Neural cell (in vitro differentiated cells): ENCODE measurements around the gene UHRF1.

ENCODE experiments used
- CTCF ChIP-seq: fragments of 450-650 bp; IDR thresholded peaks from 2 replicates; pipeline ENCODE4 v1.5.1; 2014; ENCODE audit warnings: antibody characterized with exemption, mild to moderate bottlenecking, moderate library complexity; ENCODE audit not compliant: poor library complexity, severe bottlenecking
- EP300 ChIP-seq: fragments of 450-650 bp; conservative IDR thresholded peaks from 2 replicates; pipeline ENCODE4 v1.6.1; 2014; ENCODE audit warnings: antibody characterized with exemption, mild to moderate bottlenecking, moderate library complexity; ENCODE audit not compliant: poor library complexity, severe bottlenecking
- EZH2 ChIP-seq: fragments of 200-600, 300-800 bp; shearing (Covaris generic), sonication (generic); IDR thresholded peaks from 2 replicates; pipeline ENCODE4 v1.6.1; 2014; ENCODE audit warnings: antibody characterized with exemption, low read length, borderline replicate concordance, mild to moderate bottlenecking; ENCODE audit not compliant: insufficient read depth, poor library complexity, severe bottlenecking
- MXI1 ChIP-seq: fragments of 450-650 bp; conservative IDR thresholded peaks from 2 replicates; pipeline ENCODE4 v1.6.1; 2014; ENCODE audit warnings: antibody characterized with exemption, mild to moderate bottlenecking; ENCODE audit not compliant: poor library complexity, severe bottlenecking
- REST ChIP-seq: IDR thresholded peaks from 2 replicates; pipeline ENCODE4 v1.6.1; 2012; ENCODE audit warnings: borderline replicate concordance
- SMC3 ChIP-seq: fragments of 450-650 bp; conservative IDR thresholded peaks from 2 replicates; pipeline ENCODE4 v1.6.1; 2014; ENCODE audit warnings: antibody characterized with exemption, mild to moderate bottlenecking, moderate library complexity; ENCODE audit not compliant: poor library complexity
- TAF1 ChIP-seq: IDR thresholded peaks from 2 replicates; pipeline ENCODE4 v1.6.1; 2012; ENCODE audit warnings: low read depth

DNA sequence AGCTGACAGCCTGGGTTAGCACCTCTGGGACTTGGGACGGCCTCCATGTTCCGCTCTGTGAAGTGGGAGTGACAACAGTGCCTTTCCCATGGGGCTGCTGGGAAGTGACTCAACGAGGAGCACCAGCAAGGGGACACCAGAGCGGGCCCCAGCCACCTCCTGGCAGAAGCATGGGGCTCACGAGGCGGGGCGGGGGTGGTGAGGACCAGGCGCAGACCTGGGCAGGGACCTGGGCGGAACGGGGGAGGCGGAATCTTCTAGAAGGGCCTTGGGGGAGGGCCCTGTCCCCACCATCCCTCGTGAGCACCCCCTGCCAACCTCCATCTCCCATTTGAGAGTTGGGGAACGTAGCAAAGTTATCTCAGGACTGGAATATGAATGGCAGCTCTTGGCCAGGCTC lies 97.5 kb downstream of the UHRF1 start:
- TF ChIP-seq EP300, result no peak
- no peak for TF ChIP-seq CTCF
- no peak for TF ChIP-seq REST
- no peak for TF ChIP-seq TAF1
- no peak for TF ChIP-seq EZH2
- TF ChIP-seq SMC3, result no peak
- TF ChIP-seq MXI1, result no peak
